CD4-positive, alpha-beta T cell treated with Interleukin-4 for 1 hour (primary cell): ENCODE measurements around the gene GALR1.
A peak's percentile ranks its signal among the peaks of the same experiment; 100 is the strongest.
"Not testable (repeated sequence)": the region's sequence is repeated elsewhere in the genome, so short reads cannot be mapped to it uniquely, and the experiment has no call there.

Experiments
- DNase-seq, 2 donors: peaks; one replicate each; pipeline ENCODE4 v3.0.0-alpha.2; 2020 to 2022

The GALR1 gene, protein sequence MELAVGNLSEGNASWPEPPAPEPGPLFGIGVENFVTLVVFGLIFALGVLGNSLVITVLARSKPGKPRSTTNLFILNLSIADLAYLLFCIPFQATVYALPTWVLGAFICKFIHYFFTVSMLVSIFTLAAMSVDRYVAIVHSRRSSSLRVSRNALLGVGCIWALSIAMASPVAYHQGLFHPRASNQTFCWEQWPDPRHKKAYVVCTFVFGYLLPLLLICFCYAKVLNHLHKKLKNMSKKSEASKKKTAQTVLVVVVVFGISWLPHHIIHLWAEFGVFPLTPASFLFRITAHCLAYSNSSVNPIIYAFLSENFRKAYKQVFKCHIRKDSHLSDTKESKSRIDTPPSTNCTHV

DNA sequence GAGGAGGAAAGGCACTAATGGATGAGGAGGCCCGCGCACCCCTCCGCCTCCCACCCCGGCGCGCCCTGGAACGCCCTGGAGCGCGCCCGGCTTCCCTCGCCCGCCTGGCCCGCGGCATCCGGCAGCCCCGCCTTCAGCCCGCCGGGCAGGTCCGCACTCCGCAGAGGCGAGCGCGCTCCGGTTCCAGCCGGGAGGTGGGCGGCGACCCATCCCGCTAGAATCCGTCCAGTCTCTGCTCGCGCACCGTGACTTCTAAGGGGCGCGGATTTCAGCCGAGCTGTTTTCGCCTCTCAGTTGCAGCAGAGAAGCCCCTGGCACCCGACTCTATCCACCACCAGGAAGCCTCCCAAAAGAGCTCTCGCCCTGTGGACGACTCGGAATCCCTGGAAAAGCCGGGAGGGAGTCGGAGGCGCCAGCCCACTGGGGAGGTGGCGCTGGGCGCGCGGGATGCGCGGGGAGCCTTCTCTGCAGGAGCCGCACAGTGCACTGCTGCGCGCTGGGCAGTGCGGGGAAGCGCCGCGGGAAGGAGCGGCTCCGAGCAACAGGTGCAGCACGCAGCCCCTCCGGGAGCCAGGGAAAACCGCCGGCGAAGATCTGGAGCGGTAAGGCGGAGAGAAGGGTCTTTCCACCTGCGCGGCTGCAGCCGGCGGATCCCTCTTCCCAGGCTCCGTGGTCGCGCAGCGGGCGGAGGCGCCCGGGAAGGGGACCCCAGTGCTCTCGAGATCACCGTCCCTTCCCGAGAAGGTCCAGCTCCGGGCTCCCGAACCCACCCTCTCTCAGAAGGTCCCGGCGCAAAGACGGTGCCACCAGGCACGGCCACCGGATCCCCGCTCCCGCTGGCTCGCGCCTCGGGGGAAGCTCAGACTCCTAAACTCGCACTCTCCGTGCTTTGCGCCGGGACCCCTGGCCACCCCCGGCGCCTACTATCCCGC is at the start of gene GALR1:
Gene GALR1 (plus strand): TSS at position 280 of the 932 bp plus-strand sequence. CDS start 701 bp downstream, outside the sequence.
- no peak for DNase-seq

DNA sequence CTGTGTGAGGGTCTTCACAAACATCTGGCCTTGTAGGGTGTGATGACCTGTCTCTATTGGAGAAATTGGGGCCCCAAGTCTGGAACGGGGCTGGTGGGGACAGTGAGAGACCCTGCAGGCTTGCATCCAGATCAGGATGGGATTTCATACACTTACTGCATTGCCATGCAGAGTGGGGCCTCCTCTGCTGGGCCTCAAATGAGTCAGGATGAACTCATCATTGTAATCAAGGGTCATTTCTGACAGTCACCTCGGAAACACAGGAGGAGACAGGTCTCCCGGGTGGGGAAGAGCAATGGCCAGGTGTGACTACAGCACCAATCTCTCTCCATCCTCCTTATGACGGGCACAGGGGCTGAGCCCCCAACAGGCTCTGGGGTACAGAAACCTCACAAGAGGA is 48.1 kb upstream of the GALR1 start:
- no peak for DNase-seq

DNA sequence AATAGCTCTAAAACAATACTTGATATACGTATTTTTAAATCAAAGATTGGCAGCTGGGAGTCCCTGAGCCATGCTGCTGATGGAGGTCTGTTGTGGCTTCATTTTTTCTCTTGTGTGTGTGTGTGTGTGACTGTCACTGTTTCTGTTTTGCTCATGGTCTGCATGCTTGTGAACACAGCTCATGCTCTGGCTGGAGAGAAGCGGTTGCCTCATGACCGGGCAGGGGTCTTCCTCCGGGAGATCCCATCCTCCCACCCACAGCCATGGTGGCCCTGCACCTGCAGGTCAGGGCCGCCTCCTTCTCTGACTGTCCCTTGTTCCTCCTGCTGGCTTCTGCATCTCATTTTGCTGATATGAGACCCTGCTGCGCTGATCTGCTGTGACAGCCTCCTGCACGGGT is 47.3 kb upstream of the GALR1 start:
- no peak for DNase-seq

DNA sequence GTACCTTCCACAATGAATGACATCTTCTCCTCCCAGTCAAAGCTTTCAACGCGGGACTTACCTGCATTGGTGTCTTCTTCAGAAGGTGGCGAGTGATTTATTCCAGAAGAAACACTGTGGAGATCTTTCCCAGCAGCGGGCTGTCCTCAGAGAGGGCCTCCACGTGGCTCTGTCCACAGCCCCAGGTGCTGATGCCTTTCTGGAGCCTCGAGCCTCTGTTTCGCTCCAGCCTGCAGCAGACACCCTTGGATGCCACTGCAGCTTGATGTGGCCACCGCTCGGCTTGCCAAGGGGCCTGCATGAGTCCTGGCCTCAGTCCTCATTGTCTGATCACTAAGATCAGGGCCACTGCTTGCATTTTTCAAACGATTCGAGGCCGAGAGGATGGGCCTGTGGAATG is 46.6 kb upstream of the GALR1 start:
- no peak for DNase-seq

DNA sequence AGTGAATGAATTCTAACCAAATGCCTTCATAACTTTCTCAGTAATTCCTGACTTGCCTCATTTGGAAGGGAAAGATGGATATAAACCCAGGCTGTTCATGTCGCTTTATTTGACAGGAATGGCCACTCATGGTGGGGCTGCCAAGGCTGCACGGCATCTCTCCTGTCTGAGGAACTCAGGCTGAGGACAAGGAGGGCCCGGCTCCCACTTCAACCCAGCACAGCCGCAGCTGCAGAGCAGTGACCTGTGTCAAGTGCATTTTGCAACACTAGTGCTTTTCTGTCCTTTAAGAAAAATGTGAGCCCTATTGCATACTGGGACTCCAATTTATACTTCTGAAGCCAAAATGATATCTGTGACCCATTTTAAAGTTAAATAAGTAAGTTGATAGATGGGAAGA is 45.8 kb upstream of the GALR1 start:
- DNase-seq, result no peak

DNA sequence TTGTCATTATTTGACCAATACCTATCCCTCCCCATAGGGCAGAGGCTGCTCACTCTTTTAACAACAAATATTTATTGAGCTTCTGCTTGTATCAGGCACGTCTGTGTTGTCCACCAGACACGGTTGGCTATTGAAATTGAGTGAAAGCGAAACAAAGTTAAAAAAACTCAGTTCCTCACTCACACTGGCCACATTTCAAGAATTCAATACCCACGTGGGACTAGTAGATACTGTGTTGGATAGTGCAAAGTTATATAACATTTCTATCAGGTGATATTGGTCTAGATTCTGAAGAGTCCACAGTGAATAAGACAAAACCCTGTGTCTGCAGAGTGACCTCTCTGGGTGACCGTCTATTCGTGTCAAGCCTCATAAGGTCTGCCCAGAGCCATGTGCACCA is 43.9 kb upstream of the GALR1 start:
- no peak for DNase-seq

DNA sequence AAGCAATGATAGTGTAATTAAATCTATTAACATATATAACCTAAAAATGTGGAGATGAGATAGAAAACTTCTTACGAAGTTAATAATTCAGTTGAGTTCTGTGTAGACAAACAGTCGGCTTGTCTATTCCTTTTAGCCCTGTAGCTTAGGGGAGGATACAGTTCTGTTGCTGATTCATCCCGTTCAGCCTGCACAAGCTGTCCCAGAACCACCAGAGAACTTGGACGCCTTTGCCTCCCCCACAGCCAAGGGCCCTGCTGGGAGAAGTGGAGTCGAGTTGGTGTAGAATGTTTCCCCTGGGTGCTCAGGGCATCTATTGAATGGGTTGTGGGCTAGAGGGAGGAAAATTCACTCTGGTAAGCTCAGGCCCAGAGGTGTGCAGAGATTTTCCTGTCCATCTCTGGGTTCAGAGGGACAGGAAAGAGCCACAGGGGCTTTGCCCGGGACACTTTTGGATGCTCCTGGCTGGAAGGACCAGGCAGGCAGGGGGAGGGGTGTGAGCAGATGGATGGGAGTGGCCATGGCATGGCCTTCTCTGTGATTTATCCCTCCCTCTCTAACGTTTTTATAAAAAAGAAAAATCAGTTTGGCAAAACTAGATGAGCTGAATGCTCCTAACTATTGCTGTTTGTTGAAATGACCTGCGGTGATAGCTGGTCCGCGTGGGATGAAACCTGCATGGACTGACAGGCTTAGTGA is 42.8 kb upstream of the GALR1 start:
- DNase-seq, result no peak

DNA sequence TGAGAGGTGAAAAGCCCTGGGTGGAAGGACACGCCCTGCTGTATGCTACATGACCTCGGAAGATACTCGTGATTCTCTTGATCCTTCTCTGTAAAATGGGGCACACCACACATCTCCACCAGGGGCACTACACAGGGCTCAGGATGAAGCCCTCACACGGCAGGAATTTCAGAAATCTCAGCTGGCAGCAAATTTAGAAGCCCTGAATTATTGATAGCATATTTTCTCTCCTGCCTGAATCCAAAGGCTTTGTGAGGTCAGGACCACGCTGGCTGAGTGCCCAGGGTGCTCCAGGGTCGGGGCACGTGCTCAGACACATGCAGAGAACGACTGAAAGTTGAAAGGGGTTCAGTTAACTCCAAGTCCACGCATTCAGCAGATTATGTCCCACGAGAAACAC is 42.1 kb upstream of the GALR1 start:
- DNase-seq, result peak; percentile 68 to 70

DNA sequence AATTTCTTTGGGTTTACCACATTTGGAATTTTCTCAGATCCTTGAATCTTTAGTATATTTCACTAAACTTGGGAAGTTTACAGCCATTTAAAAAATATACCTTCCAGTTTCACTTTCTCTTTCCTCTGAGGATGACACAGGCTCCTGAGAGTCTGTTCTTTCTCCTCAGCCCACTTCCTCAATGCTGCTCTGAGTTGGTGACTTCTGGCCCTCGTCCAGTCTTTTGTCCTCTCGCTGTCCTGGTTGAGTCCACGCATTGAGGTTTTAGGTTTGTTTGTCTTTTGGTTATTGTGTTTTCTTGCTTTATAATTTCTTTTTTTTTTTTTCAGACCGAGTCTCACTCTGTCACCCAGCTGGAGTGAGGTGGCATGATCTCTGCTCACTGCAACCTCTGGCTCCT is 40.7 kb upstream of the GALR1 start:
- peak; percentile 50 to 58 for DNase-seq

DNA sequence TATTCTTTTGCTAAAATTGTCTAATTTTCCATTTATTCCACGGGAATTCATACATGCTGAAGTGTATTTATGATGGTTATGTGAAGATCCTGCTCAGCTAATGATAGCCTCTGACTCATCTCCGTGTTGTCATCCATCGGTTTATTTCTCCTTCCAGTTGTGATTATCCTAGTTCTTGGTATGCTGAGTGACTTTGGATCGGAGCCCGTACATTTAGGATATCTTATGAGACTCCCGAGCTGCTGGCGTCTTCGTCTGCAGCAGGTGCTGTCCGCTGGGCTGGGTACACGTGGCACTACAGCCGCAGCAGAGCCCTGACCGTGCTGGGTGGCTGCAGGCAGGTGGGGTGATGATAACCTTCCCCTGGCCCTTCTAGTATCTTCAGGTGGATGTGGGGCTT is 40.1 kb upstream of the GALR1 start:
- no peak for DNase-seq

DNA sequence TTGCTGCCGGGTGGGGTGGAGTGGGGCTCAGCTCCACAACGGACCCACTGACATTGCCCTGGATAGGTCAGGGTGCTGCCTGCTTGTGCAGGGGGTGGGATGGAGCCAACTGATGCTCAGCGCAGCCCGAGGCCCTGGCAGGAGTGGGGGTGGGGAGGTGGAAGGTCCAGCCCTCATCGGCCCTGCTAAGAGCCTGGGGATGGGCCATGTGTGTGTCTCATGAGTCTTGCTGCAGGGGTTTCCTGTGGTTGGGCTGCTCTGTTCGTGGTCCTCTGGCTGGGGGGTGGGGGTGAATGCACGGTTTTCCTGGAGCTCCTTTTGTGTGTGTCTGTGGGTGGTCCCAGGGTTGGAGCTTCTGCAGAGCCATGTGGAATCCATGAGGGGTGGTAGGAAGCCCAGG is 39.4 kb upstream of the GALR1 start:
- no peak for DNase-seq

DNA sequence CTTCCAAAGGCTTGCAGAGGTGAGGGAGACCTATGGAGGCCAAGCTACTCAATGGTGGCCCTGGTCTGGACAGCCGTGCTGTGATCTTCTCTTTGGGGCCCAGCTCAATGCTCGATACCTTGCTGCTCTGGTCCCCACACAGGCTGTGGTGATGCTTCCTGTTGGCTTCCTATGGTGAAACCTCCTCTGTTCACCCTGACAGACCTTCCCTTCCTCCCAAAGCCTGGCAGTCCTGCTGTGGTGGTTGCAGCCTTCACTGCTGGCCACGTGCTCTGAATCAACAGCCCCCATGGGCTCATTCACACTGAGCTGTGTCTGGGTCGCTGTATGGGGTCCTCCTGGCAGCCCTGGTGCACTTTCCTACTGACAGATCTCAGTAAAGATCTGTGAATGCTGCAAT is 31.0 kb upstream of the GALR1 start:
- no peak for DNase-seq

DNA sequence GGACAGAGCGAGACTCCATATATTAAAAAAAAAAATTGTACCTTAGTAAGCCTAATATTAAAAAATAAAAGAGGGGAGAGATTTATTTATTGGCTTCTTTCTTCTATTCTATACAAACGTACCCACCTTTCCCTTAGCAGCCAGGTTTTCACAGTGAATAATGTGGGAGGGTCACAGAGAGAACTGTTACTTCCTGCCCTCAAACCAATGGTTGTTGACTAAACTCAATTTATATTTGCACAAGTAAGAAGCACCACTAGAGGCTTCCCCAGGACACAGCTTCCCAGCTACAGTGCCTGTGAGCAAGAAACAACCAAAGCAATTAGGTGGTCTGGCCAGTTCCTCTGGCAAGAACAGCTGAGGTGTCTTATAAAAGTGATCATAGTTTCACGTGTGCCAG is 28.9 kb upstream of the GALR1 start:
- DNase-seq, result peak in 1 of 2 donors; percentile 22

DNA sequence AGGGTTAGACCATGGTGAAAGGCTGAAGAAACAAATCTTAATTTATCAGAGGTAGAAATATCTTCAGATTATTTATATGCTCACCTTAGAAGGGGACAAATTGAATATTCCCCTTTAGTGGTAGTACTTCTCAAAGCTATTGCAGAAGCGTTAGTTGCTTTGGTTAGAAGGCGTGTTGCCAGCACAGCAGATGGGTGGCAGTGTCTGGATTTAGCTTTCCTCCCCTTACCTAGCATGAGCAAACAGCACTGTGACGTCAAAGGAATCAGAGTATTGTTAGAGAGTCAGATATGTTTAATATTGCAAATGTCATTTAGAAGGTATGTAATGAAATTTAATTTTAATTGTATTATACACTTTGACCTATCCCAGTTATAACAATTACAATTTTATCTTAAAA is 27.2 kb upstream of the GALR1 start:
- no peak for DNase-seq

DNA sequence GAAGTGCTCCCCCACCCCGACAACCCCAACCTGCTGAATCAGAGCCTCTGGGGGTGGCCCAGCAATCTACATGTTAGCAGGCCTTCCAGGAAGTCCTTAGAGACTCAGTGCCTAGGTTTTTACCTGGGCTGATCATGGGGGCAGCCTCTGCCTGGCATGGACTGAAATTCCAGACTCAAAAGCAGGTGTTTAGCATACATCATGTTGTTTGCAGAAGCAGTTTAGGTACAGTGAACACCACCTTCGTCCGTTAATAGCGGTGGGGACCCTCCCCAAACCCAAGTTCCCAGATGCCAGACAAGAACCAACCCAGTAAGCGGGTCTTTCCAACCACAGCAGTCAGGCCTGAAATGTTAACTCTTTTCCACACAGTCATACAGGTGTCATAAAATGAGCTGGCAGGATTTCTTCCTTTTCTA is 26.4 kb upstream of the GALR1 start:
- no peak for DNase-seq

DNA sequence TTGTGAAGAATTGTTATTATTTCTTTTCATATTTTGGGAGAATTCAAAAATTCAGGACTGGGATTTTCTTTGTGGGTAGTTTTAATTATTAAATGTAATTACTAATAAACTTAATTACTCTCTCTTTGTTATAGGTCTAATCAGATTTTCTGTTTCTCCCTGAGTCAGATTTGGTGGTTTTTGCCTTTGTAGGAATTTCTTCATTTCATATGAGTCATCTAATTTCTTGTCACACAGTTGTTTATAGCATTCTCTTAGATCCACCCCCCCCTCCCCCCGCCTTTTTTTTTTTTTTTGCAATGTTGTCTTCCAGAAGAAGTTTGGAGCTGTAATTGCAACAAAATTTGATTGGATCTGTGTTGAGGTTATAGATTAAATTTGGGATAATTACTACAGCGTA is 26.0 kb upstream of the GALR1 start:
- no peak for DNase-seq

DNA sequence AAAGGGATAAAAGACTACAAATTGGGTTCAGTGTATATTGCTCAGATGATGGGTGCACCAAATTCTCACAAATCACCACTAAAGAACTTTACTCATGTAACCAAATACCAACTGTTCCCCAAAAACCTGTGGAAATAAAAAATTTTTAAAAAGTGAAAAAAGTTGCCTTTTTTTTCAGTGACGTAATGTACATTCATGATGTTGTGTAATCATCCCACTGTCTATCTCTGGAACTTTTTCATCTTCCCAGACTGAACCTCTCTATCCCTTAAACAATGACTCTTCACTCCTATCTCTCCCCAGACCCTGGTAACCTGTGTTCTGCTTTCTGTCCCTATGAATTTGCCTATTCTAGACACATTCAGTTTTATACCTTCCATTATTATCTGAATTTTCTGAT is 19.0 kb upstream of the GALR1 start:
- no peak for DNase-seq

DNA sequence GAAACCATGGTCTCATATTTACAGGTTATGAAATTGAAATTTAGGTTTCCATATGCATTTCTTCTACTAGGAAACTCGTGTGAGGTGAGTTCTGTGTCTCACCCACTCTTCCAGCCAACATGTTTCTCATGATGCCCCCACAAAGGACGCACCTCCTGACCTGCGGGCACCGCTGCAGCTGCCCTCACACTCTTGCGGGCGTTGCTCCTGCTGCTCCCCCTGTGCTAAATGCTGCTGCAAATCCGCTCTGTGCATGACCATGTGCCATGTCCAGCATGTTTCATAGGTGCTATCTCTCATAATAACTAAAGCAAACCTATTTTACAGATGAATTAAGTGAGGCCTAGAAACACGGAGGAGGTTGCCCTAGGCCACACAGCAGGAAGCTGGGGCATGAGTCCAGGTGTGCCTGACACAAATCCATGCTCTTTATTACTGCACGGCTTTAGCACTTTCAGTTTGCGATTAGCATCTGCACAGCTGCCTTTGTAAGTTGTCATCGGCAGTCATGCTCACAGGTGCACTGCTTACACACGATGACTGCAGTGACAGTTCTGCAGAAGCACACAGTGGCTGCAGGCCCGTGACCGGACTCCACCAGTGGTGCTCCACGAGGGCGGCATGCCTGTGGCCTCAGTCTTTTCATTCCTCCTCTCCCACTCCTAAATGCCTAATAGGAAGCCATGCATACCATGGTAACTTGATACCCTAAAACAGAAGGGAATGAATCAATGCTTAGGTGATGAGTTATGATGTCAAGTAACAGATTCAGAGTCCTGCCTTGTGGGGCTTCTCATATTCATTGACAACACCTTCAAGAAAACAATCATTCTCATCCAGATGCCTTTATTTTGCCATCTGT is 14.9 kb upstream of the GALR1 start:
- no peak for DNase-seq

DNA sequence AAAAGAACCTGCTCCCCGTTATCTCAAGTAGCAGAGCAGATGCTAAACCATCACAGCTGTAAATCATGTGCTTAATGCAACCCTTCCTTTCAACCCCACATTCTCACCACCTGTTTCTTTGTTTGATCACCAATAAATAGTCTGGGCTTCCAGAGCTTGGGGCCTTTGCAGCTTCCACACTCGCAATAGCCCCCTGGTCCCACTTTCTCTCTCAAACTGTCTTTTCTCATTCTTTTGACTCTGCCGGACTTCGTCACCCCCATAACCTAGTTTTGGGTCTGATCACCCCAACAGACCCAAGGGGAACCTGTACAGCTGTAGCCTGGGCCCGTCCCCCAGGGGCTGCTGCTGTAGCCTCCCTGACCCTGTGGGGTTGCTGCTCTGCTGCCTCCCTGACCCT is 10.4 kb upstream of the GALR1 start:
- not testable (repeated sequence) for DNase-seq

DNA sequence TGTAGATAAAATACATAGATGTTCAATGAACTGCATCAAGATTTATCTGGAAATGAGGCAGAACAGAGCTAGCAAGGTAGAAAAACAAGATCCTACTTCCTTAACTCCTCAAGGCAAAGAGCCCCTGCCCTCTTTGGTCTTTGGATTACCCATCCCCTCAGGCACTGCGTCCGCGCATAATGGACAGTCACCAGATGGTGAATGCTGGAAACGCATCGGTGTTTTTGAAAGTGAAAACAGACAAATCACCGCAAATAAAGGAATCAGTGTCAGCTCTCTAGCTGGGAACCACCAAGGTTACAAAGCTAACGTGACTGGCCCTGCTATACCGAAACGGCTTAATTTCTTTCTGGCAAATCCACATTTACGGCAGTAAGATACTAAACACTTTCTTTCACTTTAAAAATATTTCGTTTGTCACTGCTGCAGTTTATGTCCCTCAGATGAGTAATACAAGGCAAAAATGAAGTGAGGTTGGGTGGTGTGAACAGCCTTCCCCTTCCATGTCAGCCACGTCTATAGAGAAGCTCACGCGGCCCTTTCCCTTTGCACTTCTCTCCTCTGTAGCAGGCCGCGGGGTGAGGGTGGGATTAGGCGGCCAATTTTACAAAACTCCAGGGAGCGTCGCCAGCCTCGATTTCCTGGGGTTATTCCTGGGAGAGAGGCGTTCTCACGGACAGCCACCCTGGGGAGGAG is 627 bp upstream of the GALR1 start:
- no peak for DNase-seq

DNA sequence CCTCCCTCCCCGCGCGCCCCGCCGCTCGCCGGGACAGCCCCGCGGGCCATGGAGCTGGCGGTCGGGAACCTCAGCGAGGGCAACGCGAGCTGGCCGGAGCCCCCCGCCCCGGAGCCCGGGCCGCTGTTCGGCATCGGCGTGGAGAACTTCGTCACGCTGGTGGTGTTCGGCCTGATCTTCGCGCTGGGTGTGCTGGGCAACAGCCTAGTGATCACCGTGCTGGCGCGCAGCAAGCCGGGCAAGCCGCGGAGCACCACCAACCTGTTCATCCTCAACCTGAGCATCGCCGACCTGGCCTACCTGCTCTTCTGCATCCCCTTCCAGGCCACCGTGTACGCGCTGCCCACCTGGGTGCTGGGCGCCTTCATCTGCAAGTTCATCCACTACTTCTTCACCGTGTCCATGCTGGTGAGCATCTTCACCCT is 865 bp downstream of the GALR1 start:
- no peak for DNase-seq
